ENCODE results near the gene MYO1E. TPM values are rescaled to one million over a fixed set of nuclear protein-coding genes. Genes with fewer than 3 reads are reported as not detected.

Gene MYO1E
- total and polyA plus RNA-seq, 2 of the 8 experiments (the other 6 are each of a cell fraction or from before 2014, with no cell fraction given) = 19.6 to 142 TPM

DNA sequence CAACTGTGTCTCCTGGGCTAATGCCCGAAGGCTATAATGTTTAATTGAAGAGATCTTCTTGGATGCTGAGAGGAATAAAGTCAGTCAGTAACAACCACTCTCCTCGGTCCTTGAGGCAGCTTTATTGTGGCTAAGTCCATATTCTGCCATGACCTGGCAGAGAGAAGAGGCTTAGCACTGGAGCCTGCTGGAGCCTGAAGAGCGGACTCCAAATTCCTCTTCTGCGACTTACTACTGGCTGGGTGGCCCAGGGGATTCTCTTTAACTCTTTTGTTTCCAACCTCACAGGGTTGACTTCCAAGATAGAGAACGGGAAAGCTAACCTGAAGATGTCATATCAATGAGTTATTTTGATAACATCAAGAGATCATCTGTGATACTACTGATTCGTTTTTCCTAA is 71.1 kb downstream of the MYO1E start (continued):
- TF ChIP-seq, protein P1, sequence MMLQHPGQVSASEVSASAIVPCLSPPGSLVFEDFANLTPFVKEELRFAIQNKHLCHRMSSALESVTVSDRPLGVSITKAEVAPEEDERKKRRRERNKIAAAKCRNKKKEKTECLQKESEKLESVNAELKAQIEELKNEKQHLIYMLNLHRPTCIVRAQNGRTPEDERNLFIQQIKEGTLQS (IDR thresholded peaks at IDR 0.05; ENCODE audit: insufficient read depth, low read depth, low read length) = no peak
- no peak for TF ChIP-seq CREB1 (IDR thresholded peaks at IDR 0.05)
- TF ChIP-seq, protein P2, sequence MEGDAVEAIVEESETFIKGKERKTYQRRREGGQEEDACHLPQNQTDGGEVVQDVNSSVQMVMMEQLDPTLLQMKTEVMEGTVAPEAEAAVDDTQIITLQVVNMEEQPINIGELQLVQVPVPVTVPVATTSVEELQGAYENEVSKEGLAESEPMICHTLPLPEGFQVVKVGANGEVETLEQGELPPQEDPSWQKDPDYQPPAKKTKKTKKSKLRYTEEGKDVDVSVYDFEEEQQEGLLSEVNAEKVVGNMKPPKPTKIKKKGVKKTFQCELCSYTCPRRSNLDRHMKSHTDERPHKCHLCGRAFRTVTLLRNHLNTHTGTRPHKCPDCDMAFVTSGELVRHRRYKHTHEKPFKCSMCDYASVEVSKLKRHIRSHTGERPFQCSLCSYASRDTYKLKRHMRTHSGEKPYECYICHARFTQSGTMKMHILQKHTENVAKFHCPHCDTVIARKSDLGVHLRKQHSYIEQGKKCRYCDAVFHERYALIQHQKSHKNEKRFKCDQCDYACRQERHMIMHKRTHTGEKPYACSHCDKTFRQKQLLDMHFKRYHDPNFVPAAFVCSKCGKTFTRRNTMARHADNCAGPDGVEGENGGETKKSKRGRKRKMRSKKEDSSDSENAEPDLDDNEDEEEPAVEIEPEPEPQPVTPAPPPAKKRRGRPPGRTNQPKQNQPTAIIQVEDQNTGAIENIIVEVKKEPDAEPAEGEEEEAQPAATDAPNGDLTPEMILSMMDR (IDR thresholded peaks at IDR 0.05; ENCODE audit: control extremely low read depth in 1 of 3, insufficient read depth in 1 of 3, low read depth in 1 of 3, low read length in 3 of 3) = no peak
- TF ChIP-seq CBX5 (IDR thresholded peaks at IDR 0.05; ENCODE audit: low read depth, low read length) = no peak
